HCT116 (cell line): ENCODE results near the gene FKBP15. TPM values are rescaled to one million over a fixed set of nuclear protein-coding genes. Genes with fewer than 3 reads are reported as not detected.

Experiments
- ATAC-seq: fragments of 200-7000 bp; cut with Tn5 transposase; 2 replicates; pipeline ENCODE4 v1.9.1; 2020; ENCODE audit warnings: mild to moderate bottlenecking, moderate library complexity
- BruUV-seq: library from RNA; stranded (reverse); fragments of 400-500 nt; replicated peaks from 2 replicates; lab custom pipeline; 2021; lab: Mats Ljungman, UMichigan
- CTCF ChIA-PET: fragments of 300-600 bp; sonication (Branson Sonifier 250); formaldehyde crosslinking; loops from one replicate; lab custom pipeline; 2021; ENCODE audit warnings: antibody characterized with exemption; lab: Charles Lee
- POLR2A ChIA-PET: fragments of 300-600, 350-600 bp; sonication (Branson Sonifier 250); formaldehyde crosslinking; loops from one replicate; lab custom pipeline; 2021; ENCODE audit warnings: antibody characterized with exemption; lab: Charles Lee
- RAD21 ChIA-PET, 2 experiments: fragments of 300-600 bp; sonication (Branson Sonifier 250); formaldehyde crosslinking; loops; one replicate each; lab custom pipeline; 2023; ENCODE audit warnings: low total read pairs in 2 of 2; ENCODE audit not compliant: uncharacterized antibody in 2 of 2, unreplicated experiment in 2 of 2, low non-redundant PET in 1 of 2; lab: Charles Lee
- DNase-seq: peaks from one replicate; pipeline ENCODE4 v3.0.0-alpha.2; 2010; ENCODE audit warnings: low read depth, low spot score
- H2AFZ ChIP-seq: fragments of 200-600 bp; shearing (Covaris generic), sonication (generic); 2 replicates; pipeline ENCODE4 v1.6.1; 2017; ENCODE audit warnings: low read depth, mixed run types, mixed read lengths, antibody characterized with exemption, low read length; ENCODE audit not compliant: poor library complexity, severe bottlenecking
- H3K27ac ChIP-seq: 2 replicates; pipeline ENCODE4 v1.5.1; 2012; ENCODE audit warnings: low read depth, low read length
- H3K27me3 ChIP-seq: fragments of 200-600 bp; sonication (generic); 2 replicates; pipeline ENCODE4 v1.6.1; 2016; ENCODE audit warnings: mixed run types, low read length, mixed read lengths; ENCODE audit not compliant: insufficient read depth
- H3K36me3 ChIP-seq, 2 experiments: fragments of 200-500 bp in 1 of 2; fragments of 200-600 bp in 1 of 2; sonication (Bioruptor generic) in 1 of 2; sonication (generic) in 1 of 2; 2 replicates each; pipeline versions ENCODE4 v1.5.1 to v1.6.1; 2014 to 2016; ENCODE audit warnings: low read length in 2 of 2, inconsistent platforms in 1 of 2, mixed read lengths in 1 of 2, mixed run types in 1 of 2; ENCODE audit not compliant: insufficient read depth in 2 of 2, control insufficient read depth in 1 of 2
- H3K4me1 ChIP-seq, 2 experiments: fragments of 200-600 bp in 1 of 2; sonication (generic) in 1 of 2; 2 replicates each; pipeline versions ENCODE4 v1.5.1 to v1.6.1; 2012 to 2017; ENCODE audit warnings: low read length in 2 of 2, inconsistent platforms in 1 of 2, mild to moderate bottlenecking in 1 of 2, mixed read lengths in 1 of 2, mixed run types in 1 of 2, moderate library complexity in 1 of 2; ENCODE audit not compliant: insufficient read depth in 2 of 2, control insufficient read depth in 1 of 2
- H3K4me2 ChIP-seq: fragments of 200-600 bp; sonication (generic); 2 replicates; pipeline ENCODE4 v1.6.1; 2017; ENCODE audit warnings: mixed run types, low read length, mixed read lengths
- H3K4me3 ChIP-seq, 2 experiments: fragments of 200-600 bp in 1 of 2; sonication (generic) in 1 of 2; replicated peaks in 1 of 2; 2 replicates each; pipeline ENCODE4 v1.5.1; 2011 to 2016; ENCODE audit warnings: low read length in 2 of 2, control low read depth in 1 of 2, low read depth in 1 of 2, mild to moderate bottlenecking in 1 of 2, mixed read lengths in 1 of 2, mixed run types in 1 of 2
- H3K79me2 ChIP-seq: fragments of 200-600 bp; sonication (generic); 2 replicates; pipeline ENCODE4 v1.6.1; 2017; ENCODE audit warnings: mild to moderate bottlenecking, mixed run types, low read length, moderate library complexity, mixed read lengths; ENCODE audit not compliant: insufficient read depth
- H3K9ac ChIP-seq: fragments of 200-600 bp; sonication (generic); 2 replicates; pipeline ENCODE4 v1.6.1; 2016; ENCODE audit warnings: low read length, mixed read lengths
- H3K9me2 ChIP-seq: fragments of 200-600 bp; sonication (generic), shearing (Covaris generic); 2 replicates; pipeline ENCODE4 v1.6.1; 2017; ENCODE audit warnings: mixed run types, mild to moderate bottlenecking, moderate library complexity; ENCODE audit not compliant: insufficient read depth
- H3K9me3 ChIP-seq, 2 experiments: fragments of 200-500 bp in 1 of 2; fragments of 200-600 bp in 1 of 2; sonication (Bioruptor generic) in 1 of 2; sonication (generic) in 1 of 2; 2 replicates each; pipeline ENCODE4 v1.6.1; 2014 to 2017; ENCODE audit warnings: low read length in 2 of 2, mixed read lengths in 2 of 2, inconsistent platforms in 1 of 2, low read depth in 1 of 2, mild to moderate bottlenecking in 1 of 2, mixed run types in 1 of 2, moderate library complexity in 1 of 2; ENCODE audit not compliant: control insufficient read depth in 1 of 2, insufficient read depth in 1 of 2
- H4K20me1 ChIP-seq: fragments of 200-600 bp; sonication (generic), shearing (Covaris generic); 2 replicates; pipeline ENCODE4 v1.6.1; 2017; ENCODE audit warnings: mixed run types, mild to moderate bottlenecking, moderate library complexity; ENCODE audit not compliant: insufficient read depth
- CBX3 ChIP-seq: IDR thresholded peaks from 2 replicates; pipeline ENCODE4 v1.6.1; 2012; ENCODE audit warnings: low read depth
- CEBPB ChIP-seq: IDR thresholded peaks from 2 replicates; pipeline ENCODE4 v1.6.1; 2012; ENCODE audit warnings: low read depth
- CTCF ChIP-seq, 3 experiments: fragments of 200-600 bp in 1 of 3; sonication (generic) in 1 of 3; IDR thresholded peaks in 2 of 3; conservative IDR thresholded peaks in 1 of 3; 2 replicates each; pipeline ENCODE4 v1.5.1; 2012 to 2017; ENCODE audit warnings: low read depth in 2 of 3, low read length in 2 of 3, antibody characterized with exemption in 1 of 3, borderline replicate concordance in 1 of 3, control low read depth in 1 of 3, mild to moderate bottlenecking in 1 of 3, mixed read lengths in 1 of 3, mixed run types in 1 of 3, moderate library complexity in 1 of 3; ENCODE audit not compliant: insufficient read depth in 1 of 3
- EGR1 ChIP-seq: IDR thresholded peaks from 2 replicates; pipeline ENCODE4 v1.6.1; 2012; ENCODE audit warnings: low read depth
- ELF1 ChIP-seq: IDR thresholded peaks from 2 replicates; pipeline ENCODE4 v1.6.1; 2012; ENCODE audit warnings: low read depth, borderline replicate concordance
- EZH2phosphoT487 ChIP-seq: fragments of 200-600 bp; IDR thresholded peaks from 2 replicates; pipeline ENCODE4 v1.6.1; 2018; ENCODE audit warnings: antibody characterized with exemption, borderline replicate concordance
- MAX ChIP-seq: IDR thresholded peaks from 2 replicates; pipeline ENCODE4 v1.6.1; 2012
- SIN3A ChIP-seq: IDR thresholded peaks from 2 replicates; pipeline ENCODE4 v1.6.1; 2012; ENCODE audit warnings: low read depth
- SRF ChIP-seq: IDR thresholded peaks from 2 replicates; pipeline ENCODE4 v1.6.1; 2012; ENCODE audit warnings: low read depth
- TCF7L2 ChIP-seq: IDR thresholded peaks from 2 replicates; pipeline ENCODE4 v1.7.0; 2011; ENCODE audit warnings: borderline replicate concordance, inconsistent platforms; ENCODE audit not compliant: insufficient read depth, insufficient read length; ENCODE audit errors: extremely low read depth
- YY1 ChIP-seq: IDR thresholded peaks from 2 replicates; pipeline ENCODE4 v1.6.1; 2011; ENCODE audit warnings: low read length, low read depth, moderate library complexity, mild to moderate bottlenecking; ENCODE audit not compliant: insufficient replicate concordance; ENCODE audit errors: extremely low read depth
- ZBTB33 ChIP-seq: IDR thresholded peaks from 2 replicates; pipeline ENCODE4 v1.6.1; 2011; ENCODE audit warnings: mild to moderate bottlenecking, low read length, moderate library complexity; ENCODE audit not compliant: insufficient replicate concordance; ENCODE audit errors: extremely low read depth
- ZFX ChIP-seq: fragments of 450-650 bp; IDR thresholded peaks from 2 replicates; pipeline ENCODE4 v1.6.1; 2017
- ZNF274 ChIP-seq: fragments of 200-500 bp; sonication (Bioruptor generic); IDR thresholded peaks from 2 replicates; pipeline ENCODE4 v1.6.1; 2014; ENCODE audit warnings: mild to moderate bottlenecking, low read depth, low read length, inconsistent platforms
- intact Hi-C: fragments of 100-400 bp; cut with micrococcal nuclease; formaldehyde crosslinking; loops from 2 replicates; pipeline ENCODE4 v1.10.0; 2022
- total RNA-seq: library from RNA; stranded (reverse); gene quantifications from one replicate; pipeline ENCODE4 v1.2.1, GENCODE V29; 2021; ENCODE audit not compliant: unreplicated experiment

Gene FKBP15
- total RNA-seq, 1 experiment from 2014 or later: 13.8 TPM

- TF ChIP-seq EZH2phosphoT487: no peak
- TF ChIP-seq SRF: no peak
- TF ChIP-seq YY1: no peak
- no peak for TF ChIP-seq ZNF274
Measured at GRCh38 chr9:113205432-113205831, 15.6 kb downstream of the FKBP15 start (continued).

- no peak overlapping the region for H3K4me2 ChIP-seq
- no peaks in the 10 kb centered on the region for H3K27me3 ChIP-seq
- H3K4me3 ChIP-seq: no peak overlapping the region
- H3K9ac ChIP-seq: no peak overlapping the region
- H3K36me3 ChIP-seq: peaks cover 0 to 23% of the 10 kb centered on the region in 2 experiments; a peak in 2 of 4 replicates
- no peaks in the 10 kb centered on the region for H3K4me1 ChIP-seq
- H2AFZ ChIP-seq: no peak overlapping the region
- ATAC-seq (no peak), DNase-seq (no peak)
- no peaks in the 10 kb centered on the region for H3K9me3 ChIP-seq
- no peaks in the 10 kb centered on the region for H3K79me2 ChIP-seq
- RAD21 ChIA-PET: no interaction called here
- TF ChIP-seq TCF7L2 (no peak), ZNF274 (no peak), ELF1 (no peak), SIN3A (no peak), ZBTB33 (no peak), CTCF (IDR thresholded peaks at IDR 0.05 in 2 of 3, conservative IDR thresholded peaks at IDR 0.05 in 1 of 3; ENCODE audit: borderline replicate concordance in 1 of 3, insufficient read depth in 1 of 3, low read depth in 2 of 3, low read length in 2 of 3) (no peak), MAX (no peak), ZFX (no peak), CEBPB (no peak), CBX3 (no peak), EGR1 (no peak)
- BruUV-seq: no TSS peak
- CTCF ChIA-PET: no interaction called here
- POLR2A ChIA-PET: no interaction called here
- intact Hi-C loops: no loop called here
- no peak overlapping the region for H3K27ac ChIP-seq
- no peaks in the 10 kb centered on the region for H3K9me2 ChIP-seq
- no peaks in the 10 kb centered on the region for H4K20me1 ChIP-seq
Measured at GRCh38 chr9:113199683-113200329, 21.3 kb downstream of the FKBP15 start.
